ENCODE results near the gene RALA. TPM values are rescaled to one million over a fixed set of nuclear protein-coding genes. Genes with fewer than 3 reads are reported as not detected.

RALA gene
- total and polyA plus RNA-seq, 2 of the 13 experiments (the other 11 are each of a cell fraction or from before 2014, with no cell fraction given): 11.8 to 19.5 TPM

DNA sequence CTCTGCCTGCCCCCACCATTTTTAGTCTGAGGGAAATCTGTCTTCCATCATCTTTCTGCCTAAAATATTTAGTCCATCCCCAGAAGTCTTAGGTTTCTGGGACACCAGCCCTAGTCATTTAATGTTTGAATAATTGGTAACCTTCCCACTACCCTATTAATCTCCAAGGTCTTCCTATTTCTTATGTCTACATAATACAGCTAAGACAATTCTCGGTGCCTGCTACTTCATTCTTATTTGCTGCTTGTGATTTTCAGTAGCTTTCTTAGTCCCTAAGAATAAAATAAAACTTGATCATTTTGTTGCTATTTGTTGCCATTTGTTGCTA is 11.1 kb downstream of the RALA start:
- Histone ChIP-seq H3K27me3 (ENCODE audit: control insufficient read depth in 1 of 2, insufficient read depth in 2 of 2, low read length in 2 of 2) (no peaks in the 10 kb centered on the region), H3K79me2 (ENCODE audit: insufficient read depth, low read length) (peaks cover 93% of the 10 kb centered on the region), H3K4me2 (ENCODE audit: low read depth, low read length) (no peak overlapping the region), H3K4me3 (replicated peaks in 1 of 3; ENCODE audit: insufficient read depth in 1 of 3, low read depth in 2 of 3, low read length in 3 of 3) (no peak overlapping the region), H3K4me1 (ENCODE audit: insufficient read depth, low read length) (no peaks in the 10 kb centered on the region), H3K9me3 (ENCODE audit: low read length) (no peaks in the 10 kb centered on the region), H4K20me1 (ENCODE audit: insufficient read depth, low read length) (0 out of 2 replicates have a peak, but pooled peaks cover 4% of the 10 kb centered on the region), H3K9ac (ENCODE audit: insufficient read depth, low read depth, low read length) (no peak overlapping the region), H3K27ac (ENCODE audit: extremely low read length, insufficient read depth, low read length) (no peak overlapping the region), H3K36me3 (replicated peaks in 1 of 2; ENCODE audit: control insufficient read depth in 1 of 2, insufficient read depth in 2 of 2, low read length in 2 of 2) (peaks cover 9 to 25% of the 10 kb centered on the region in 2 experiments; a peak in 4 of 5 replicates), H2AFZ (ENCODE audit: low read length) (no peak overlapping the region)
- FAIRE-seq (no peak), ATAC-seq (no peak), DNase-seq (ENCODE audit: low spot score) (no peak)
- BruUV-seq (replicated peaks): no TSS peak
- in situ Hi-C loops (cut with HindIII; ENCODE audit: extremely low pct_ligation_motif_present, low pct_unique_long_range_greater_than_20kb): no loop called here
- 95% methylated on average over 1 of the region's 1 CpG for WGBS (ENCODE audit: low lambda C conversion rate)
- intact Hi-C loops (cut with micrococcal nuclease; ENCODE audit: unreplicated experiment): no loop called here
- POLR2A ChIA-PET: no interaction called here
- TF ChIP-seq, protein P1, sequence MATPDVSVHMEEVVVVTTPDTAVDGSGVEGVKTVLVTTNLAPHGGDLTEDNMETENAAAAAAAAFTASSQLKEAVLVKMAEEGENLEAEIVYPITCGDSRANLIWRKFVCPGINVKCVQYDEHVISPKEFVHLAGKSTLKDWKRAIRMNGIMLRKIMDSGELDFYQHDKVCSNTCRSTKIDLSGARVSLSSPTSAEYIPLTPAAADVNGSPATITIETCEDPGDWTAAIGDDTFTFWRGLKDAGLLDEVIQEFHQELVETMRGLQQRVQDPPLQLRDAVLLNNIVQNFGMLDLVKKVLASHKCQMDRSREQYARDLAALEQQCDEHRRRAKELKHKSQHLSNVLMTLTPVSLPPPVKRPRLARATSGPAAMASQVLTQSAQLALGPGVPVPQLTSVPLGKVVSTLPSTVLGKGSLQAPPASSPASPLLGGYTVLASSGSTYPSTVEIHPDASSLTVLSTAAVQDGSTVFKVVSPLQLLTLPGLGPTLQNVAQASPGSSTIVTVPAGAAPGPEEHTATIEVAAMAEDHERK (CRISPR knock-in tag; IDR thresholded peaks at IDR 0.05; ENCODE audit: low read depth): no peak
- TF ChIP-seq ZSCAN21 (CRISPR knock-in tag; IDR thresholded peaks at IDR 0.05; ENCODE audit: borderline replicate concordance) (no peak), ZBTB21 (CRISPR knock-in tag; IDR thresholded peaks at IDR 0.05) (no peak), ZNF350 (CRISPR knock-in tag; IDR thresholded peaks at IDR 0.05; ENCODE audit: borderline replicate concordance, low read depth) (no peak), ZBTB42 (CRISPR knock-in tag; IDR thresholded peaks at IDR 0.05) (no peak), ZNF615 (CRISPR knock-in tag; IDR thresholded peaks at IDR 0.05; ENCODE audit: borderline replicate concordance) (no peak), ZNF275 (CRISPR knock-in tag; IDR thresholded peaks at IDR 0.05; ENCODE audit: borderline replicate concordance) (no peak), BHLHE40 (IDR thresholded peaks at IDR 0.05; ENCODE audit: low read length) (no peak), TEAD3 (CRISPR knock-in tag; optimal IDR thresholded peaks at IDR 0.05; ENCODE audit: borderline replicate concordance) (no peak), TBX2 (CRISPR knock-in tag; IDR thresholded peaks at IDR 0.05; ENCODE audit: borderline replicate concordance) (no peak), TIGD3 (CRISPR knock-in tag; IDR thresholded peaks at IDR 0.05; ENCODE audit: borderline replicate concordance) (no peak), HNRNPL (IDR thresholded peaks at IDR 0.05; ENCODE audit: low read depth, low read length) (no peak)
- CTCF ChIA-PET (ENCODE audit: low intra/inter-chr PET ratio, low total read pairs): no interaction called here
